ENCODE results near the gene EGFL6. TPM values are rescaled to one million over a fixed set of nuclear protein-coding genes. Genes with fewer than 3 reads are reported as not detected.
"Not testable (repeated sequence)": the region's sequence is repeated elsewhere in the genome, so short reads cannot be mapped to it uniquely, and the experiment has no call there.

EGFL6 gene
- polyA plus RNA-seq, 2 of the 4 experiments (the other 2 are of a cell fraction) = not detected

- TF ChIP-seq PBX3 (IDR thresholded peaks at IDR 0.05) = no peak
- no peak for TF ChIP-seq HOXB13 (CRISPR knock-in tag; IDR thresholded peaks at IDR 0.05; ENCODE audit: low read depth)
- no peak for TF ChIP-seq ELK1 (IDR thresholded peaks at IDR 0.05; ENCODE audit: low read depth, low read length)
- no peak for TF ChIP-seq HEYL (CRISPR knock-in tag; IDR thresholded peaks at IDR 0.05)
- TF ChIP-seq PHF8 (IDR thresholded peaks at IDR 0.05; ENCODE audit: borderline replicate concordance, low read depth) = no peak
- TF ChIP-seq MAZ (IDR thresholded peaks at IDR 0.05; ENCODE audit: borderline replicate concordance, low read depth, low read length) = no peak
- TF ChIP-seq CTCF (IDR thresholded peaks at IDR 0.05) = no peak
- no peak for TF ChIP-seq NPAS2 (CRISPR knock-in tag; IDR thresholded peaks at IDR 0.05; ENCODE audit: borderline replicate concordance)
- TF ChIP-seq HES2 (IDR thresholded peaks at IDR 0.05) = no peak
- no peak for TF ChIP-seq CBX2 (IDR thresholded peaks at IDR 0.05; ENCODE audit: borderline replicate concordance, low read depth)
Observed at GRCh38 chrX:13638021-13638420, 68.6 kb downstream of the EGFL6 start (continued).

- 10% methylated on average over 3 of the region's 3 CpGs for WGBS (ENCODE audit: missing lambda C conversion rate)
- Histone ChIP-seq H3K4me3 (no peak overlapping the region), H3K27ac (no peak overlapping the region), H3K4me2 (peak overlapping the region; percentile 30; the same call in 2 of the 3 replicates), H3K4me1 (peaks cover 7% of the 10 kb centered on the region; the same call in 1 of the 3 replicates), H3K9me3 (no peaks in the 10 kb centered on the region)
- CTCF ChIA-PET = no interaction called here
- FAIRE-seq (no peak), DNase-seq (ENCODE audit: low read depth in 1 of 2, low spot score in 1 of 2) (peak in 1 of 2 experiments; percentile 5), ATAC-seq (no peak)
- POLR2A ChIA-PET = no interaction called here
- no peak for TF ChIP-seq KDM1A (IDR thresholded peaks at IDR 0.05; ENCODE audit: low read depth)
- TF ChIP-seq HES2 (IDR thresholded peaks at IDR 0.05) = no peak
- no peak for TF ChIP-seq CBX8 (IDR thresholded peaks at IDR 0.05)
- no peak for TF ChIP-seq HOXB13 (CRISPR knock-in tag; IDR thresholded peaks at IDR 0.05; ENCODE audit: low read depth)
- no peak for TF ChIP-seq SREBF2 (IDR thresholded peaks at IDR 0.05)
- no peak for TF ChIP-seq HOXB5 (CRISPR knock-in tag; IDR thresholded peaks at IDR 0.05)
- no peak for TF ChIP-seq ELK1 (IDR thresholded peaks at IDR 0.05; ENCODE audit: low read depth, low read length)
- no peak for TF ChIP-seq MAZ (IDR thresholded peaks at IDR 0.05; ENCODE audit: borderline replicate concordance, low read depth, low read length)
- TF ChIP-seq ZNF302 (CRISPR knock-in tag; IDR thresholded peaks at IDR 0.05) = no peak
- no peak for TF ChIP-seq RFX5 (IDR thresholded peaks at IDR 0.05)
- TF ChIP-seq HMGXB4 (CRISPR knock-in tag; IDR thresholded peaks at IDR 0.05; ENCODE audit: borderline replicate concordance) = no peak
- no peak for TF ChIP-seq CTCF (IDR thresholded peaks at IDR 0.05)
Observed at GRCh38 chrX:13638826-13639225, 69.4 kb downstream of the EGFL6 start.

GRCh38 chrX:13641684-13642083 lies 72.3 kb downstream of the EGFL6 start:
- H3K27ac ChIP-seq; H3K4me2 ChIP-seq; POLR2A ChIA-PET; H3K4me3 ChIP-seq; DNase-seq (ENCODE audit: low read depth in 1 of 2, low spot score in 1 of 2); ATAC-seq; H3K9me3 ChIP-seq; FAIRE-seq: not testable (repeated sequence)
- WGBS (ENCODE audit: missing lambda C conversion rate) = 0% methylated on average over 2 of the region's 4 CpGs
- CTCF ChIA-PET = interaction anchor here (0.5 kb wide), 1 partner anchor 135 kb away, joined by 3 read pairs; no protein-coding TSS in a partner anchor
- peaks cover 12% of the 10 kb centered on the region; the same call in 2 of the 3 replicates for H3K4me1 ChIP-seq
